Measurements from ENCODE around the gene TLR5. TPM values are rescaled to one million over a fixed set of nuclear protein-coding genes. Genes with fewer than 3 reads are reported as not detected.

The TLR5 gene
- total RNA-seq, 2 donors from 2014 or later = 8.2 to 10.1 TPM

DNA sequence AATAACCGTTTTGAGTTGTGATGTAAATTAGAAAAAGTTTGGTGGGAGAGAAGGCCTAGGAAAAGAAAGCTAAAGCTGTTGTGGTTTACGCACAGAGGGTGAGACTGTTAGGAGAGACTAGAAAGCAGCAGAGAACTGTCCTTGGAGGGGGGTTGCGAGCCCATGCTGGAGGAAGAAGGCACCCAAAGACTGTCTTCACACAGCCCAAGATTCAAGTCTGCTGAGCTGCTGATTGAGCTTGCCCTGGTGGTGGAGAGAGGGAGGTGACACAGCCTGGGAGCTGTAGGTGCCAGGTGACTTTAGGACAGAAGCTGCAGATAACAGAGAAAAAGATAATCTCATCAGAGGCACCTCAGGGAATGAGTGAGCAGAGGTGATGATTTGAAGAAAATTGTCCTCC is 18.3 kb upstream of the TLR5 start:
- H3K36me3 ChIP-seq (replicated peaks in 1 of 2; ENCODE audit: insufficient read depth in 1 of 2, low read depth in 2 of 2) = no peaks in the 10 kb centered on the region
- intact Hi-C loops (cut with DNase I) = no loop called here
- no peak overlapping the region for H3K4me3 ChIP-seq
- 77 to 79% methylated on average over 3 of the region's 3 CpGs for WGBS, 2 donors
- no peak overlapping the region for H3K27ac ChIP-seq
- no peaks in the 10 kb centered on the region for H3K4me1 ChIP-seq
- ATAC-seq = no peak
- no peak for DNase-seq
- no peaks in the 10 kb centered on the region for H3K27me3 ChIP-seq
- TF ChIP-seq POLR2A (IDR thresholded peaks at IDR 0.05) = no peak
- TF ChIP-seq, protein P1, sequence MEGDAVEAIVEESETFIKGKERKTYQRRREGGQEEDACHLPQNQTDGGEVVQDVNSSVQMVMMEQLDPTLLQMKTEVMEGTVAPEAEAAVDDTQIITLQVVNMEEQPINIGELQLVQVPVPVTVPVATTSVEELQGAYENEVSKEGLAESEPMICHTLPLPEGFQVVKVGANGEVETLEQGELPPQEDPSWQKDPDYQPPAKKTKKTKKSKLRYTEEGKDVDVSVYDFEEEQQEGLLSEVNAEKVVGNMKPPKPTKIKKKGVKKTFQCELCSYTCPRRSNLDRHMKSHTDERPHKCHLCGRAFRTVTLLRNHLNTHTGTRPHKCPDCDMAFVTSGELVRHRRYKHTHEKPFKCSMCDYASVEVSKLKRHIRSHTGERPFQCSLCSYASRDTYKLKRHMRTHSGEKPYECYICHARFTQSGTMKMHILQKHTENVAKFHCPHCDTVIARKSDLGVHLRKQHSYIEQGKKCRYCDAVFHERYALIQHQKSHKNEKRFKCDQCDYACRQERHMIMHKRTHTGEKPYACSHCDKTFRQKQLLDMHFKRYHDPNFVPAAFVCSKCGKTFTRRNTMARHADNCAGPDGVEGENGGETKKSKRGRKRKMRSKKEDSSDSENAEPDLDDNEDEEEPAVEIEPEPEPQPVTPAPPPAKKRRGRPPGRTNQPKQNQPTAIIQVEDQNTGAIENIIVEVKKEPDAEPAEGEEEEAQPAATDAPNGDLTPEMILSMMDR (IDR thresholded peaks at IDR 0.05) = no peak
- H3K9me3 ChIP-seq = no peaks in the 10 kb centered on the region

DNA sequence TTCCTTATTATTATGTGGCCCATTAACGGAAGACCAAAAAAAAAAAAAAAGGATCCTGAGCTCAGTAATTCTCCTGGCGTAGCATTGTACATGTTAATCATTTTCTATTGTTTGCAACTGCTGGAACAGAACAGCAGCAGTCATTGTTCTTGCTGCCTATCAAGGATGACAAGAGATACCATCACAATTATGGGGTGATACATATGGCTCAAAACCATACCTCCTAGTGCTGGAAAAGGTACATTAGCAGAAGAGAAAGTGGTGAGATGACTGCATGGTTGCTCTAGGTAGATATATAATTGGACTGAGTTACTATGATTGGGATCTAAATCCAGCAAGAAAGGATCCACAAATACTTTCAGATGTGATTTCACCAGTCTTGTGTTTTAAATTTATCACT is 13.3 kb upstream of the TLR5 start:
- no peak overlapping the region for H3K4me3 ChIP-seq
- no peaks in the 10 kb centered on the region for H3K27me3 ChIP-seq
- H3K36me3 ChIP-seq (replicated peaks in 1 of 2; ENCODE audit: insufficient read depth in 1 of 2, low read depth in 2 of 2) = no peaks in the 10 kb centered on the region
- DNase-seq = no peak
- ATAC-seq = no peak
- H3K9me3 ChIP-seq = no peaks in the 10 kb centered on the region
- no peak overlapping the region for H3K27ac ChIP-seq
- no peak for TF ChIP-seq POLR2A (IDR thresholded peaks at IDR 0.05)
- TF ChIP-seq, protein P1 (IDR thresholded peaks at IDR 0.05) = no peak
- WGBS, 2 donors = 59 to 74% methylated on average over 2 of the region's 2 CpGs
- no peaks in the 10 kb centered on the region for H3K4me1 ChIP-seq
- intact Hi-C loops (cut with DNase I) = no loop called here

DNA sequence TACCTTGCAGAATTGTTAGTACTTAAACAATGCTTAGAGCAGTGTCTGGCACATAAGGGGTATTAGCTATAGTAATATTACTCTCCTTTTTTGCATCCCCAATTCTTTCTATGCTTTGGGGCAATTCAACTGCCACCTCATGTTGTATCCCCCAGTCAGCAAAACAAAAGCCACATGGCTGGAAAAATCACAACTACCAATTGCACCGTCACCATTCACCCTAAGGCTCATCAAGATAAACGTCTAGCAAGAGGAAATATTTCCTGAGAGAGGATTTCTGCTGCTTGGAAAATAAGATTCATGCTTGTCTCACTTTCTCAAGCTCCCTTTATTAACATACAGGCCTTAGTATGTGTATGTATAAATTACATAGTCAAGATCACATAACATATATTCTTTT is 12.1 kb upstream of the TLR5 start:
- TF ChIP-seq, protein P1 (IDR thresholded peaks at IDR 0.05) = no peak
- TF ChIP-seq POLR2A (IDR thresholded peaks at IDR 0.05) = no peak
- no peaks in the 10 kb centered on the region for H3K36me3 ChIP-seq (replicated peaks in 1 of 2; ENCODE audit: insufficient read depth in 1 of 2, low read depth in 2 of 2)
- H3K4me1 ChIP-seq = no peaks in the 10 kb centered on the region
- H3K27me3 ChIP-seq = no peaks in the 10 kb centered on the region
- no peaks in the 10 kb centered on the region for H3K9me3 ChIP-seq
- DNase-seq (no peak), ATAC-seq (no peak)
- intact Hi-C loops (cut with DNase I) = no loop called here
- H3K4me3 ChIP-seq = no peak overlapping the region
- no peak overlapping the region for H3K27ac ChIP-seq
- 59% methylated on average over 2 of the region's 2 CpGs for WGBS, 2 donors

DNA sequence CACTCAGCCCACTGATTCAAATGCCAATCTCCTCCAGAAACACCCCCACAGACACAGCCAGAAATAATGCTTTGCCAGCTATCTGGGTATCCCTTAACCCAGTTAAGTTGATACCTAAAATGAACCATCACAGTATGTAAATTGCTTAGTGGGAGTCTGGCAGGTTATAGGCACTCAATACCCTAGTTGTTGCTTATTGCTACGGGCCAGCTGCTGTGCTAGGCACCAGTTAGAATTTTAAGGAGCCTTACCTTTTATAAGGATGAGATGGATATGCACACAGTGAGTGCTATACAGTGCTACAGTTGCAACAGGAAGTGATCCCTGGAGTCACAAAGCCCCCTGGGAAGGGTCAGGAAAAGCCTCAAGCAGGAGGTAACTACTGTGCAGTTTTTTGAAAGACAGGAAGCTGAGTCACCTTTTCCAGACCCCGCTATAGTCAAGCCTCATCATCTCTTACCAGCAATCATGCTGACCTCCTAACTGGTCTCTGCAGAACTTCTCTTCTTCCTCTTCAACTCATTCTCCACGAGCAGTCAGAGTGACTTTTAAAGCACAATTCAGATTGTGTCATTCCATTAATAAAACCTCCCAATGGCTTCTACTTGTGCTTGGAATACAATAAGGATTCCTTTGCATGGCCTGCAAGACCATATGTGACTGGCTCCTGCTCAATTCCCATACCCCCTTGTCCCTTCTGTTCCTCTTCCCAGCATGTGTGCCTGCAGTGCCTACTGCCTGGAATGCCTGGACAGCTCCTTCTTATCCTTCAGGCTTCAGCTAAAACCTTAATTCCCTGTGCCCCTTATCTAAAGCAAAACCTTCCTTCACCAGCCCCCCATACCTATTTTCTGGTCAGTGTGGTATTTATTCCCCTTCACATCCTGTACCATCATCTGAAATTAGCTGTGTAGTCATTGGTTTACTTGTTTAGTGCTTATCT is 10.4 kb upstream of the TLR5 start:
- H3K36me3 ChIP-seq (replicated peaks in 1 of 2; ENCODE audit: insufficient read depth in 1 of 2, low read depth in 2 of 2) = no peaks in the 10 kb centered on the region
- DNase-seq (no peak), ATAC-seq (no peak)
- H3K27ac ChIP-seq = no peak overlapping the region
- no peaks in the 10 kb centered on the region for H3K27me3 ChIP-seq
- H3K9me3 ChIP-seq = no peaks in the 10 kb centered on the region
- 73 to 79% methylated on average over 3 of the region's 3 CpGs for WGBS, 2 donors
- intact Hi-C loops (cut with DNase I) = no loop called here
- no peak for TF ChIP-seq POLR2A (IDR thresholded peaks at IDR 0.05)
- TF ChIP-seq, protein P1 (IDR thresholded peaks at IDR 0.05) = no peak
- no peaks in the 10 kb centered on the region for H3K4me1 ChIP-seq
- H3K4me3 ChIP-seq = no peak overlapping the region

DNA sequence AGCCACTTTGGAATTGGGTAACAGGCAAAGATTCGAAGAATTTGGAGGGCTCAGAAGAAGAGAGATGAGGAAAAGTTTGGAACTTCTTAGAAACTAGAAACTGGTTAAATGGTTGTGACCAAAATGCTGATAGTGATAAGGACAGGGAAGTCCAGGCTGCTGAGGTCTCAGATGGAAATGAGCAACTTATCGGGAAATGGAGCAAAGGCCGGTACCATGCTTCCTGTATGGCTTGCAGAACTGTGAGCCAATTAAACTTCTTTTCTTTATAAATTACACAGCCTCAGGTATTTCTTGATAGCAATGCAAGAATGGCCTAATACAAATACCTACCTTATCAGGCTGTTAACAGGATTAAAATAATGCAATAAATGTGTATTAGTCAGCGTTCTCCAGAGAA is 9.4 kb upstream of the TLR5 start:
- intact Hi-C loops (cut with DNase I) = no loop called here

More for the DNA sequence above, 9.4 kb upstream of the TLR5 start:
- Histone ChIP-seq H3K4me1 (no peaks in the 10 kb centered on the region), H3K36me3 (replicated peaks in 1 of 2; ENCODE audit: insufficient read depth in 1 of 2, low read depth in 2 of 2) (no peaks in the 10 kb centered on the region), H3K27me3 (no peaks in the 10 kb centered on the region), H3K27ac (no peak overlapping the region), H3K4me3 (no peak overlapping the region), H3K9me3 (no peaks in the 10 kb centered on the region)
- 72 to 73% methylated on average over 4 of the region's 4 CpGs for WGBS, 2 donors
- ATAC-seq (peak; percentile 33), DNase-seq (no peak)
- TF ChIP-seq, protein P1 (IDR thresholded peaks at IDR 0.05) = no peak
- TF ChIP-seq POLR2A (IDR thresholded peaks at IDR 0.05) = no peak

Measured in body of pancreas (tissue), 4 donors.